ENCODE results near the gene STK38. TPM values are rescaled to one million over a fixed set of nuclear protein-coding genes. Genes with fewer than 3 reads are reported as not detected.

STK38 gene
- total RNA-seq, 1 donor from 2014 or later, result 10.5 TPM

DNA sequence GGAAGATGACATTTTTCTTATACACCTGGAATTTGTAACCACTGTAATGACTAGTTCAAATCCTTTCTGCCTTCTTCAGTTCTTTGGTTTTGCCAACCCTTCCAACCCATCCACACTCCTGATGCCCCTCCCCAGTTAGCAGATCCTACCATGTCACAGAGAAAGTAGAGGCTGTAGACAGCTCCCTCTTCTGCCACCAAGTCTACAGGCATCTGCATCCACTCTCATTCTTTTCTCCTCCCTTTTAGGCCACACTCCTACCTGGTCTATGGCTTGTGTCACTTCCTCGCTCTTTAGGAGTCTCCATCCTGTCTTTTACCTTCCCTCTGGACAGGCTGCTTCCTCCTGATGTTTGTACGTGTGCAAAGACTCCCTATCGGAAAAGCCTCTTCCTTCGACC is 13.5 kb upstream of the STK38 start:
- TF ChIP-seq, protein P1, sequence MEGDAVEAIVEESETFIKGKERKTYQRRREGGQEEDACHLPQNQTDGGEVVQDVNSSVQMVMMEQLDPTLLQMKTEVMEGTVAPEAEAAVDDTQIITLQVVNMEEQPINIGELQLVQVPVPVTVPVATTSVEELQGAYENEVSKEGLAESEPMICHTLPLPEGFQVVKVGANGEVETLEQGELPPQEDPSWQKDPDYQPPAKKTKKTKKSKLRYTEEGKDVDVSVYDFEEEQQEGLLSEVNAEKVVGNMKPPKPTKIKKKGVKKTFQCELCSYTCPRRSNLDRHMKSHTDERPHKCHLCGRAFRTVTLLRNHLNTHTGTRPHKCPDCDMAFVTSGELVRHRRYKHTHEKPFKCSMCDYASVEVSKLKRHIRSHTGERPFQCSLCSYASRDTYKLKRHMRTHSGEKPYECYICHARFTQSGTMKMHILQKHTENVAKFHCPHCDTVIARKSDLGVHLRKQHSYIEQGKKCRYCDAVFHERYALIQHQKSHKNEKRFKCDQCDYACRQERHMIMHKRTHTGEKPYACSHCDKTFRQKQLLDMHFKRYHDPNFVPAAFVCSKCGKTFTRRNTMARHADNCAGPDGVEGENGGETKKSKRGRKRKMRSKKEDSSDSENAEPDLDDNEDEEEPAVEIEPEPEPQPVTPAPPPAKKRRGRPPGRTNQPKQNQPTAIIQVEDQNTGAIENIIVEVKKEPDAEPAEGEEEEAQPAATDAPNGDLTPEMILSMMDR (IDR thresholded peaks at IDR 0.05), result no peak
- intact Hi-C loops (cut with DNase I), result no loop called here

DNA sequence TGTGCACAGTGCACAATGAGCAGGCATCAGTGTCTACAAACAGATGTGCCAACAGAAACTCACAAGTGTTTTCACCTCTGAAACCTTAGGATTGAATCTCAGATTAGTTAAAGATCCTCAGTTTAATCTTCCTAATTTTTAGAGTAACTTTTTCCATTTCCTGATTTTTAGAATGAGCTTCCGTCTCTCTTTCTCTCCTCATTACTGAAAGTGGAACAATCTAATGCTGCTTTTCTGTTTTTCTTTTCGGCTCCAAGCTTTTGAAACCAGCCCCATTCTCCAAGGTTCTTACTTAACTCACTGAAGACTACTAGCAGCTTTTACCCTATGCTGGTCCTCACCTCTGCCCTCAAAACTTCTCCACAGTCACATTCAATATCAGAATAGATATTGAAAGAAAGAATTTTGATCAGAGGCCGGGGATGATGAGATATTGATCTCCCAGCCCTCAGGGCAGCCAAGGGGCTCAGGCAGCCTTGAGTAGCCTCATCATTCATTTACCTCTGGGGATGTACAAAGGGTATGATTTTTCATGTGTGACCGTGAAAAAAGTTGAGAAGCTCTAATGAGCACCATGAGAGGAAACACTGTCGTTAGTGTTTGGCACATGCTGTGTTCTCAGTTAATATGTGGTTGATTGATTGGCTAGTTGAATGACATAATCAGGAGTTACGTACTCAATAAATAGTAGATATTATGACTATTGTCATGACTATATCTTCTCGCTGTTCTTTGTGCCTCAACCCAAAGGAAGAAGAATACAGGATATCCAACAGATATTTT is 11.9 kb upstream of the STK38 start:
- Histone ChIP-seq H3K4me3 (no peak overlapping the region), H3K36me3 (no peaks in the 10 kb centered on the region), H3K27ac (no peak overlapping the region), H3K4me1 (peaks cover 0 to 4% of the 10 kb centered on the region in 2 donors), H3K9me3 (no peaks in the 10 kb centered on the region), H3K27me3 (no peaks in the 10 kb centered on the region)
- no peak for DNase-seq (ENCODE audit: low spot score in 2 of 2)
- intact Hi-C loops (cut with DNase I), result no loop called here
- TF ChIP-seq, protein P1 (IDR thresholded peaks at IDR 0.05), result no peak

More for the DNA sequence above, 13.5 kb upstream of the STK38 start:
- Histone ChIP-seq H3K36me3 (no peaks in the 10 kb centered on the region), H3K9me3 (no peaks in the 10 kb centered on the region), H3K4me1 (no peaks in the 10 kb centered on the region), H3K27me3 (no peaks in the 10 kb centered on the region), H3K4me3 (no peak overlapping the region), H3K27ac (no peak overlapping the region)
- no peak for DNase-seq (ENCODE audit: low spot score in 2 of 2)

DNA sequence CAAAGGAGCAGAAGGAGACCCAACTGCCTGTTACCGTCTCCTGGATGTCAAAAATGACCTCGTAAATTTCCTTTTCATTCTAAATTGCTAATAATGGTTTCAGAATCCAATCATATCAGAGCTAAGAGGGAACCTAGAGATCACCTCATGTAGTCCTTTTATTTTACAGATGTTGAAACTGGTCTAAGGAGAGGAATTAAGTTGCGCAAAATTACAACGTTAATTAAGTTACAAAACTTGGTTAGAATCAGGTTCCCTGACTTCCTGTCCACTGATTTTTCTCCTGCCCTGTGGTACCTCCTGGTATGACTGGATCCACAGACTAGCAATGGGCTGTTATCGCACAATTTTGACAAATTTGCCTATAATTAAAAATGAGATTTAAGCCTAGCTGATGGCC is 9.0 kb upstream of the STK38 start:
- intact Hi-C loops (cut with DNase I), result no loop called here

GRCh38 chr6:36555750-36556252 is 8.5 kb upstream of the STK38 start:
- intact Hi-C loops (cut with DNase I), result no loop called here
- H3K36me3 ChIP-seq, result no peaks in the 10 kb centered on the region
- H3K27me3 ChIP-seq, result no peaks in the 10 kb centered on the region
- peaks cover 0 to 4% of the 10 kb centered on the region in 2 donors for H3K4me1 ChIP-seq
- TF ChIP-seq, protein P1 (IDR thresholded peaks at IDR 0.05), result no peak
- no peak overlapping the region for H3K27ac ChIP-seq
- DNase-seq (ENCODE audit: low spot score in 2 of 2), result no peak
- H3K9me3 ChIP-seq, result no peaks in the 10 kb centered on the region
- H3K4me3 ChIP-seq, result no peak overlapping the region

More for the DNA sequence above, 9.0 kb upstream of the STK38 start:
- DNase-seq (ENCODE audit: low spot score in 2 of 2), result no peak
- Histone ChIP-seq H3K4me3 (no peak overlapping the region), H3K36me3 (no peaks in the 10 kb centered on the region), H3K27me3 (no peaks in the 10 kb centered on the region), H3K4me1 (peaks cover 0 to 4% of the 10 kb centered on the region in 2 donors), H3K27ac (no peak overlapping the region), H3K9me3 (no peaks in the 10 kb centered on the region)
- TF ChIP-seq, protein P1 (IDR thresholded peaks at IDR 0.05), result no peak

- TF ChIP-seq, protein P1 (IDR thresholded peaks at IDR 0.05), result no peak
- Histone ChIP-seq H3K9me3 (no peaks in the 10 kb centered on the region), H3K27me3 (no peaks in the 10 kb centered on the region), H3K27ac (no peak overlapping the region), H3K36me3 (no peaks in the 10 kb centered on the region), H3K4me3 (no peak overlapping the region), H3K4me1 (peaks cover 0 to 8% of the 10 kb centered on the region in 2 donors)
- intact Hi-C loops (cut with DNase I), result no loop called here
- no peak for DNase-seq (ENCODE audit: low spot score in 2 of 2)
Measured at GRCh38 chr6:36550473-36551000, 3.3 kb upstream of the STK38 start.
